CD14-positive monocyte (primary cell): ENCODE results near the gene TLR4. TPM values are rescaled to one million over a fixed set of nuclear protein-coding genes. Genes with fewer than 3 reads are reported as not detected.

ENCODE experiments used
- DNase-seq, 3 donors: peaks; one replicate each; pipeline ENCODE4 v3.0.0-alpha.2; 2011 to 2022
- H2AFZ ChIP-seq: 2 replicates; pipeline ENCODE4 v1.6.0; 2012; ENCODE audit warnings: mild to moderate bottlenecking, low read depth, low read length, inconsistent platforms; ENCODE audit not compliant: insufficient read depth, poor library complexity, severe bottlenecking
- H3K27ac ChIP-seq, 2 donors: 1 replicate in 1 of 2; 2 replicates in 1 of 2; pipeline ENCODE4 v1.5.1; 2012 to 2013; ENCODE audit warnings: low read length in 2 of 2, control low read depth in 1 of 2, inconsistent platforms in 1 of 2, low read depth in 1 of 2, mild to moderate bottlenecking in 1 of 2
- H3K27me3 ChIP-seq, 2 donors: one replicate each; pipeline versions ENCODE4 v1.6.0 to v1.6.1; 2011 to 2013; ENCODE audit warnings: low read length in 2 of 2; ENCODE audit not compliant: control insufficient read depth in 2 of 2, insufficient read depth in 2 of 2
- H3K36me3 ChIP-seq, 2 donors: replicated peaks in 1 of 2; 1 replicate in 1 of 2; 2 replicates in 1 of 2; pipeline versions ENCODE4 v1.5.1 to v1.6.1; 2012 to 2013; ENCODE audit warnings: low read length in 2 of 2, control low read depth in 1 of 2, inconsistent platforms in 1 of 2, mild to moderate bottlenecking in 1 of 2; ENCODE audit not compliant: insufficient read depth in 2 of 2, control insufficient read depth in 1 of 2
- H3K4me1 ChIP-seq, 2 donors: 1 replicate in 1 of 2; 2 replicates in 1 of 2; pipeline versions ENCODE4 v1.5.1 to v1.6.1; 2012 to 2013; ENCODE audit warnings: low read length in 2 of 2, control low read depth in 1 of 2, inconsistent platforms in 1 of 2, mild to moderate bottlenecking in 1 of 2, moderate library complexity in 1 of 2; ENCODE audit not compliant: insufficient read depth in 2 of 2, control insufficient read depth in 1 of 2
- H3K4me2 ChIP-seq: replicated peaks from 2 replicates; pipeline ENCODE3; 2012; ENCODE audit warnings: low read length, moderate library complexity, mild to moderate bottlenecking; ENCODE audit not compliant: poor library complexity, severe bottlenecking; ENCODE audit errors: extremely low read depth
- H3K4me3 ChIP-seq, 3 experiments: fragments of 200-600 bp in 1 of 3; sonication (generic) in 1 of 3; replicated peaks in 1 of 3; 1 replicate in 2 of 3; 2 replicates in 1 of 3; pipeline ENCODE4 v1.5.1; 2011 to 2013; ENCODE audit warnings: low read length in 3 of 3, mild to moderate bottlenecking in 3 of 3, control low read depth in 2 of 3, low read depth in 2 of 3, inconsistent platforms in 1 of 3, moderate library complexity in 1 of 3
- H3K79me2 ChIP-seq: 2 replicates; pipeline ENCODE4 v1.6.0; 2012; ENCODE audit warnings: mild to moderate bottlenecking, control low read depth, inconsistent platforms, low read length, moderate library complexity; ENCODE audit not compliant: insufficient read depth
- H3K9ac ChIP-seq: 2 replicates; pipeline ENCODE4 v1.6.0; 2017; ENCODE audit warnings: low read length, mild to moderate bottlenecking; ENCODE audit not compliant: insufficient read depth, poor library complexity, severe bottlenecking
- H3K9me3 ChIP-seq, 2 donors: replicated peaks in 1 of 2; 1 replicate in 1 of 2; 2 replicates in 1 of 2; pipeline versions ENCODE4 v1.5.1 to v1.6.1; 2012 to 2013; ENCODE audit warnings: low read length in 2 of 2, control low read depth in 1 of 2; ENCODE audit not compliant: control insufficient read depth in 1 of 2, insufficient read depth in 1 of 2
- H4K20me1 ChIP-seq: 2 replicates; pipeline ENCODE4 v1.6.0; 2012; ENCODE audit warnings: mild to moderate bottlenecking, low read length, control low read depth, moderate library complexity; ENCODE audit not compliant: insufficient read depth
- H3K27ac Mint-ChIP-seq, 7 donors: one replicate each; pipeline ENCODE4 v1.8.0; 2020; ENCODE audit warnings: mild to moderate bottlenecking in 7 of 7, mixed read lengths in 7 of 7, moderate library complexity in 6 of 7, inconsistent platforms in 2 of 7
- H3K27me3 Mint-ChIP-seq, 3 donors: one replicate each; pipeline ENCODE4 v1.8.0; 2021 to 2022; ENCODE audit warnings: low read depth in 3 of 3, mild to moderate bottlenecking in 3 of 3, mixed read lengths in 3 of 3, moderate library complexity in 3 of 3, inconsistent platforms in 1 of 3
- H3K36me3 Mint-ChIP-seq, 2 donors: one replicate each; pipeline ENCODE4 v1.8.0; 2020; ENCODE audit warnings: mixed read lengths in 2 of 2, inconsistent platforms in 1 of 2, mild to moderate bottlenecking in 1 of 2
- H3K4me1 Mint-ChIP-seq: one replicate; pipeline ENCODE4 v1.8.0; 2020; ENCODE audit warnings: mild to moderate bottlenecking, mixed read lengths
- H3K4me3 Mint-ChIP-seq, 2 donors: one replicate each; pipeline ENCODE4 v1.8.0; 2020; ENCODE audit warnings: mild to moderate bottlenecking in 2 of 2, mixed read lengths in 2 of 2, moderate library complexity in 1 of 2
- H3K9me3 Mint-ChIP-seq, 7 donors: one replicate each; pipeline ENCODE4 v1.8.0; 2020 to 2022; ENCODE audit warnings: mixed read lengths in 7 of 7, mild to moderate bottlenecking in 6 of 7, moderate library complexity in 6 of 7, inconsistent platforms in 2 of 7
- WGBS: methylation state at CpG from one replicate; pipeline ENCODE4 v1.1.5; 2013; ENCODE audit warnings: missing lambda C conversion rate; ENCODE audit not compliant: insufficient coverage; 5-methylcytosine and 5-hydroxymethylcytosine counted together
- intact Hi-C, 2 donors: fragments of 100-400 bp; cut with micrococcal nuclease; formaldehyde crosslinking; loops; one replicate each; pipeline versions ENCODE4 v1.15.0 to v1.15.1; 2023
- polyA plus RNA-seq, 3 donors: library from polyadenylated mRNA; depleted of rRNA in 1 of 3; unstranded in 2 of 3; stranded (reverse) in 1 of 3; fragments of 300-500 nt in 2 of 3; fragments of >200 nt in 1 of 3; fragmentation: Illumina TruSeq in 2 of 3; gene quantifications; 1 replicate in 2 of 3; 2 replicates in 1 of 3; pipeline ENCODE4 v1.2.3, GENCODE V29; 2012 to 2021
- TF ChIP-seq, protein P1 (sequence below): fragments of 200-600 bp; IDR thresholded peaks from one replicate; pipeline ENCODE4 v1.8.0; 2022; ENCODE audit warnings: antibody characterized with exemption, mild to moderate bottlenecking

TLR4 gene
- polyA plus RNA-seq, 3 donors = 34.0 to 214 (median 174) TPM

DNA sequence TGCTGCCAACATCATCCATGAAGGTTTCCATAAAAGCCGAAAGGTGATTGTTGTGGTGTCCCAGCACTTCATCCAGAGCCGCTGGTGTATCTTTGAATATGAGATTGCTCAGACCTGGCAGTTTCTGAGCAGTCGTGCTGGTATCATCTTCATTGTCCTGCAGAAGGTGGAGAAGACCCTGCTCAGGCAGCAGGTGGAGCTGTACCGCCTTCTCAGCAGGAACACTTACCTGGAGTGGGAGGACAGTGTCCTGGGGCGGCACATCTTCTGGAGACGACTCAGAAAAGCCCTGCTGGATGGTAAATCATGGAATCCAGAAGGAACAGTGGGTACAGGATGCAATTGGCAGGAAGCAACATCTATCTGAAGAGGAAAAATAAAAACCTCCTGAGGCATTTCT lies 10.1 kb downstream of the TLR4 start:
- Histone ChIP-seq H2AFZ (no peak overlapping the region), H3K4me1 (peaks cover 76 to 93% of the 10 kb centered on the region in 2 donors), H3K4me3 (no peak overlapping the region), H3K27me3 (no peaks in the 10 kb centered on the region), H3K9ac (no peak overlapping the region), H3K79me2 (peaks cover 93% of the 10 kb centered on the region), H3K4me2 (no peak overlapping the region), H3K9me3 (no peaks in the 10 kb centered on the region), H3K36me3 (peaks cover 64 to 77% of the 10 kb centered on the region in 2 donors), H4K20me1 (peaks cover 81% of the 10 kb centered on the region), H3K27ac (peak overlapping the region in 1 of 2 donors; percentile 58)
- H3K4me3 Mint-ChIP-seq = no peak overlapping the region
- peaks cover 69 to 80% of the 10 kb centered on the region in 2 donors for H3K36me3 Mint-ChIP-seq
- DNase-seq = no peak
- H3K27ac Mint-ChIP-seq = peak overlapping the region in 6 of 7 donors; percentile 23 to 74 (median 55)
- no peaks in the 10 kb centered on the region for H3K27me3 Mint-ChIP-seq
- TF ChIP-seq, protein P1, sequence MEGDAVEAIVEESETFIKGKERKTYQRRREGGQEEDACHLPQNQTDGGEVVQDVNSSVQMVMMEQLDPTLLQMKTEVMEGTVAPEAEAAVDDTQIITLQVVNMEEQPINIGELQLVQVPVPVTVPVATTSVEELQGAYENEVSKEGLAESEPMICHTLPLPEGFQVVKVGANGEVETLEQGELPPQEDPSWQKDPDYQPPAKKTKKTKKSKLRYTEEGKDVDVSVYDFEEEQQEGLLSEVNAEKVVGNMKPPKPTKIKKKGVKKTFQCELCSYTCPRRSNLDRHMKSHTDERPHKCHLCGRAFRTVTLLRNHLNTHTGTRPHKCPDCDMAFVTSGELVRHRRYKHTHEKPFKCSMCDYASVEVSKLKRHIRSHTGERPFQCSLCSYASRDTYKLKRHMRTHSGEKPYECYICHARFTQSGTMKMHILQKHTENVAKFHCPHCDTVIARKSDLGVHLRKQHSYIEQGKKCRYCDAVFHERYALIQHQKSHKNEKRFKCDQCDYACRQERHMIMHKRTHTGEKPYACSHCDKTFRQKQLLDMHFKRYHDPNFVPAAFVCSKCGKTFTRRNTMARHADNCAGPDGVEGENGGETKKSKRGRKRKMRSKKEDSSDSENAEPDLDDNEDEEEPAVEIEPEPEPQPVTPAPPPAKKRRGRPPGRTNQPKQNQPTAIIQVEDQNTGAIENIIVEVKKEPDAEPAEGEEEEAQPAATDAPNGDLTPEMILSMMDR = no peak
- 93% methylated on average over 6 of the region's 6 CpGs for WGBS
- H3K4me1 Mint-ChIP-seq = peaks cover 83% of the 10 kb centered on the region
- H3K9me3 Mint-ChIP-seq = no peaks in the 10 kb centered on the region
- intact Hi-C loops = no loop called here

- H4K20me1 ChIP-seq = peaks cover 69% of the 10 kb centered on the region
- H3K36me3 Mint-ChIP-seq = peaks cover 60 to 72% of the 10 kb centered on the region in 2 donors
Measured at GRCh38 chr9:117715411-117715989, 11.3 kb downstream of the TLR4 start.

More at GRCh38 chr9:117715411-117715989, 11.3 kb downstream of the TLR4 start:
- no peaks in the 10 kb centered on the region for H3K27me3 ChIP-seq
- intact Hi-C loops = no loop called here
- no peaks in the 10 kb centered on the region for H3K27me3 Mint-ChIP-seq
- peak overlapping the region in 1 of 3 experiments; percentile 0 for H3K4me3 ChIP-seq
- H3K4me3 Mint-ChIP-seq = peak overlapping the region in 1 of 2 donors; percentile 64
- H3K36me3 ChIP-seq = peaks cover 53 to 65% of the 10 kb centered on the region in 2 donors
- H3K27ac ChIP-seq = peak overlapping the region in 1 of 2 donors; percentile 43
- H3K9me3 Mint-ChIP-seq = no peaks in the 10 kb centered on the region
- no peaks in the 10 kb centered on the region for H3K9me3 ChIP-seq
- WGBS = 39% methylated on average over 3 of the region's 5 CpGs
- no peak overlapping the region for H3K9ac ChIP-seq
- peak overlapping the region; percentile 2 for H3K4me2 ChIP-seq
- peaks cover 86% of the 10 kb centered on the region for H3K4me1 Mint-ChIP-seq
- TF ChIP-seq, protein P1 = no peak
- DNase-seq = no peak
- H3K4me1 ChIP-seq = peaks cover 83 to 97% of the 10 kb centered on the region in 2 donors
- H3K27ac Mint-ChIP-seq = peak overlapping the region; percentile 12 to 84 (median 65)
- H3K79me2 ChIP-seq = peaks cover 93% of the 10 kb centered on the region
- H2AFZ ChIP-seq = no peak overlapping the region
